Prostate gland (tissue), 2 donors: ENCODE results near the gene SMR3B. TPM values are rescaled to one million over a fixed set of nuclear protein-coding genes. Genes with fewer than 3 reads are reported as not detected.

Experiments used
- DNase-seq: peaks from one replicate; pipeline ENCODE4 v3.0.0-alpha.2; 2019; ENCODE audit warnings: low spot score
- H3K27ac ChIP-seq, 2 donors: fragments of 200-600 bp; sonication (generic); 2 replicates each; pipeline ENCODE4 v1.5.1; 2017 to 2019
- H3K27me3 ChIP-seq: fragments of 200-600 bp; sonication (generic); replicated peaks from 2 replicates; pipeline ENCODE4 v1.5.1; 2019; ENCODE audit not compliant: insufficient read depth
- H3K36me3 ChIP-seq, 2 donors: fragments of 200-600 bp; sonication (generic); 1 replicate in 1 of 2; 2 replicates in 1 of 2; pipeline versions ENCODE4 v1.5.1 to v1.8.1; 2017 to 2019
- H3K4me1 ChIP-seq: fragments of 200-600 bp; sonication (generic); replicated peaks from 2 replicates; pipeline ENCODE4 v1.5.1; 2019
- H3K4me3 ChIP-seq, 2 donors: fragments of 200-600 bp; sonication (generic); 2 replicates each; pipeline ENCODE4 v1.5.1; 2017 to 2019
- H3K9me3 ChIP-seq: fragments of 200-600 bp; sonication (generic); 2 replicates; pipeline ENCODE4 v1.5.1; 2017
- CTCF ChIP-seq, 4 experiments: fragments of 200-600 bp in 2 of 4; fragments of 450-650 bp in 2 of 4; sonication (generic) in 2 of 4; IDR thresholded peaks; 1 replicate in 3 of 4; 2 replicates in 1 of 4; pipeline ENCODE4 v1.5.1; 2016 to 2019; ENCODE audit warnings: antibody characterized with exemption in 4 of 4, mild to moderate bottlenecking in 2 of 4, moderate library complexity in 2 of 4
- POLR2A ChIP-seq: fragments of 450-650 bp; IDR thresholded peaks from one replicate; pipeline ENCODE4 v1.6.1; 2016; ENCODE audit warnings: antibody characterized with exemption, mild to moderate bottlenecking
- POLR2AphosphoS5 ChIP-seq: sonication (generic); formaldehyde crosslinking; IDR thresholded peaks from one replicate; pipeline ENCODE4 v1.6.1; 2017; ENCODE audit warnings: antibody characterized with exemption
- whole genome bisulfite sequencing: methylation state at CpG from one replicate; pipeline ENCODE4 v1.1.5; 2018; 5-methylcytosine and 5-hydroxymethylcytosine counted together
- intact Hi-C: fragments of 100-400 bp; cut with DNase I; formaldehyde crosslinking; loops from one replicate; pipeline ENCODE4 v1.14.2; 2022
- total RNA-seq, 2 donors: library from RNA; depleted of rRNA; stranded (reverse); fragments of >200 nt; gene quantifications; one replicate each; pipeline ENCODE4 v1.1.0, GENCODE V29; 2016

Gene SMR3B
- total RNA-seq, 2 donors from 2014 or later = not detected

DNA sequence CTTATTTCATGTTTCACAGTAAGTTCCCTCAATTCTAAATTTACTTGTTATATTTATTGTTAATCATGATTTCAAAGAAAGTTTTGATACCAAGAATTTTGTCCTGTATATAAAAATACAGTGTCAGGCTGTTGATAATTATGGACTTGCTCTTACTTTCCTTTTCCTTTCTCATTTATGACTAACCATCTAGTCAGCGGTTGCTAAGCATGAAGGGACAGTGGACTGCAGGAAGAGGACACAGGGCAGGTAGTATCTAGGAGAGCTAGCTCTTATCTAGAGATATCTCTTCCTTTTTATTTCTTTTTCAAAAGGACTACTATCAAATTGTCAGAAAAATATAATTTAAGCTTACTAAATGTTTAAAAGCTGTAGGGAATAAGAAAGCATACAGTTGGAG is 16.4 kb downstream of the SMR3B start:
- Histone ChIP-seq H3K36me3 (no peaks in the 10 kb centered on the region), H3K9me3 (no peaks in the 10 kb centered on the region), H3K27ac (no peak overlapping the region), H3K4me3 (no peak overlapping the region), H3K27me3 (no peaks in the 10 kb centered on the region), H3K4me1 (no peaks in the 10 kb centered on the region)
- TF ChIP-seq POLR2AphosphoS5 (no peak), POLR2A (no peak), CTCF (IDR thresholded peaks at IDR 0.05) (no peak)
- DNase-seq = no peak
- WGBS = 100% methylated on average over 1 of the region's 1 CpG
- intact Hi-C loops = no loop called here

- DNase-seq = no peak
- no peak overlapping the region for H3K4me3 ChIP-seq
- H3K27ac ChIP-seq = no peak overlapping the region
- intact Hi-C loops = no loop called here
- no peaks in the 10 kb centered on the region for H3K27me3 ChIP-seq
- 93% methylated on average over 1 of the region's 1 CpG for WGBS
- TF ChIP-seq CTCF (IDR thresholded peaks at IDR 0.05) (no peak), POLR2AphosphoS5 (no peak), POLR2A (no peak)
- H3K9me3 ChIP-seq = no peaks in the 10 kb centered on the region
- H3K36me3 ChIP-seq = no peaks in the 10 kb centered on the region
- no peaks in the 10 kb centered on the region for H3K4me1 ChIP-seq
These were observed 19.8 kb downstream of the SMR3B start for GRCh38 chr4:70402762-70403161.

DNA sequence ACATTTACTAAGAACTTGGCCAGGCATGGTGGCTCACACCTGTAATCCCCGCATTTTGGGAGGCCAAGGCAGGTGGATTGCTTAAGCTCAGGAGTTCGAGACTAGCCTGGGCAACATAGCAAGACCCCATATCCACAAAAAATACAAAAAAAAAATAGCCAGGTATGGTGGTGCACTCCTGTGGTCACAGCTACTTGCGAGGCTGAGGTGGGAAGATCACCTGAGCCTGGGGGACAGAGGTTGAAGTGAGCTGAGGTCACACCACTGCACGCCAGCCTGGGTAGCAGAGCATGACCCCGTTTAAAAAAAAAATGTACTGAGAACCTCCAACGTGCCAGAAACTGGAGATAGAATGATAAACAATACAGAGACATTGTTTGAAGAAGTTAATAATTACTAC is 22.8 kb downstream of the SMR3B start:
- intact Hi-C loops = no loop called here
- TF ChIP-seq POLR2A = no peak
- TF ChIP-seq CTCF (IDR thresholded peaks at IDR 0.05) = no peak
- TF ChIP-seq POLR2AphosphoS5 = no peak
- DNase-seq = no peak
- Histone ChIP-seq H3K27ac (no peak overlapping the region), H3K4me3 (no peak overlapping the region), H3K9me3 (no peaks in the 10 kb centered on the region), H3K36me3 (no peaks in the 10 kb centered on the region), H3K4me1 (no peaks in the 10 kb centered on the region), H3K27me3 (no peaks in the 10 kb centered on the region)
- 67% methylated on average over 6 of the region's 6 CpGs for WGBS

- Histone ChIP-seq H3K27ac (no peak overlapping the region), H3K36me3 (no peaks in the 10 kb centered on the region), H3K27me3 (no peaks in the 10 kb centered on the region), H3K4me1 (no peaks in the 10 kb centered on the region), H3K4me3 (no peak overlapping the region), H3K9me3 (no peaks in the 10 kb centered on the region)
- intact Hi-C loops = no loop called here
- DNase-seq = no peak
- TF ChIP-seq POLR2A = no peak
- no peak for TF ChIP-seq POLR2AphosphoS5
- TF ChIP-seq CTCF (IDR thresholded peaks at IDR 0.05) = no peak
- 93% methylated on average over 1 of the region's 1 CpG for WGBS
These were observed 42.4 kb downstream of the SMR3B start for GRCh38 chr4:70425306-70425705.

- Histone ChIP-seq H3K36me3 (no peaks in the 10 kb centered on the region), H3K4me1 (no peaks in the 10 kb centered on the region), H3K27ac (no peak overlapping the region), H3K27me3 (no peaks in the 10 kb centered on the region), H3K4me3 (no peak overlapping the region), H3K9me3 (no peaks in the 10 kb centered on the region)
- DNase-seq = no peak
- intact Hi-C loops = no loop called here
- TF ChIP-seq POLR2AphosphoS5 (no peak), CTCF (IDR thresholded peaks at IDR 0.05) (no peak), POLR2A (no peak)
These were observed 43.9 kb downstream of the SMR3B start for GRCh38 chr4:70426789-70427188.
